Activated CD4-positive, alpha-beta T cell treated with anti-CD3 and anti-CD28 coated beads for 24 hours (primary cell): ENCODE measurements around the gene ADNP2.

Experiments
- DNase-seq, 2 donors: peaks; one replicate each; pipeline ENCODE4 v3.0.0-alpha.2; 2020; ENCODE audit warnings: low read depth in 2 of 2

Gene ADNP2

DNA sequence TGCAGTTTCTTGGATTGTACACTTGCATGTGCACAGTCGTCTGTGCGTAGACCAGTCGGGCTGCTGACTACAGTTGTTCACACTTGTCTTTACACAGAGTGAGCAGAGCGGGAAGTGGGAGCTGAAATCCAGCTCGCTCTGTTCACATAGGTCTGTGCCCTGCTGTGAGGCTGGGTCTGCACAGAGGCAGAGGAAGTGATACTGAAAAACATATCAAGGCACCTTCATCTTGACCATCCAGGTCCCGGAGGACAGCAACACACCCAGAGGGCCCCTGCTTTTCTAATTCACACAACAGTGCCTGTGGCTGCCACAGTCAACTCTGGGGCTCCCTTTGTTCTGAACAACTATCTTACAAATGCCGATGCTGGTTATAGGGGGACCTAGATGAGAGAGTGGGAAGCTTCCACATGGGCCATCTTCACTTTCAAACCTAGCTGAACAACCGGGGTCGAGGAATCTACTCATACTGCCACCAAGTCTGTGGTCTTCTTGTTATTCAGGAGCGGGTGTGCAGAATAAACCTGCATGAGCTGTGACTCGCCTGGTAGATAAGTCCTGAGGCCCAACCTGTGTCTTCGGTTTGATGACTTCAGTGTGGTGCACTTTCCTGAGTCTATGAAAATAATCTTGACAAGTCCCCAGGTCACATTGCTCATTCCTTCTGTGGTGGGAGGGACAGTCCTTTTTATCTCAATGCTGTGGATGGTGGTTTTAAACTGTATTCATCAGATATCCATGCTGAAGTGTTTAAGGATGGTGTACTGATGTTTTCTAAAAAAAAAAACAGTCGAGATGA lies 3.5 kb upstream of the ADNP2 start:
- no peak for DNase-seq

DNA sequence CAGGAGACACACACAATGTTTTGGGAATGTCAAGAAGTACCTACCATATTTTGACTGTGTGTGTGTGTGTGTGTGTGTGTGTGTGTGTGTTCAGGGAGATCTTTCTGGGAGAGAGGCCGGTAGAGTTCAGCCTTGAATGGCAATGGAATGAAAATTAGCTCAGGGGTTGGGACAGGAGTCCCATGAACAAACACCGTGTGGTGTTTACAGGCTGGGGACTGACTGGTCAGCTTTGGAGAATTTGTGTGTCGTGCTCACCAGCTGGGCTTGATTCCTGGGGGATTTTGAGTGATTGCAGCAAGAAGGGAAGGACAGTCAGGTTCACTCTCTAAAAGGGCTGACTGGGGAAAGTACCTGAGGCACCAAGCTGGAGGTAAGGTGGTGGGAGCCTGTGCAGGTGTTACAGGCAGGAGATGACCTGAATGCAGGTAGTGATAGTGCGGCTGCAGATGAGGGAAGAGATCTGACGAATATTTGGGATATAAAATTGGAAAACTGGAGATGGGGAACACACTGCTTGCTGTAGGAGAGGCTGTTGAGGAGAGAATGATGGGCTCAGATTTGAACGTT lies 2.5 kb upstream of the ADNP2 start:
- no peak for DNase-seq

GRCh38 chr18:80107426-80107825 lies 1.6 kb upstream of the ADNP2 start:
- DNase-seq = no peak

DNA sequence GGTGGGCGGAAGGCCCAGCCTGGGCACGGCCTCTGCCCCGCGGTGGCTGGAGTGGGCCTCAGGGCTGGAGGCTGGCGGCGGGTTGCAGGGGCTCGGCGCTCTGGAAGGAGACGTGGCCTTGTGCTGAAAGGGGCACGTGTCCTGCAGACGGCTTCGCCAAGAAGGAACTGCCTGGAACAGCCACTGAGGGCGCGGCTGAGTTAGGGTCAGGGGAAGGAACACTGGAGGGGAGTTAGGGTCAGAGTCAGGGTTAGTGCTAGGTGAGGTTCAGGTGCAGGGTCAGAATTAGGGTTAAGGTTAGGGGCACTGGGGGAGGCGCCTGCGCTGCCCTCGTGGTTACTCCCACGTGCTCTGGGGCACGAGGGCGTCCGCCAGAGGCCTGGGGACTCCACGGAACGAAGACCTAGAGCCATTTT lies 933 bp upstream of the ADNP2 start:
- DNase-seq = no peak

DNA sequence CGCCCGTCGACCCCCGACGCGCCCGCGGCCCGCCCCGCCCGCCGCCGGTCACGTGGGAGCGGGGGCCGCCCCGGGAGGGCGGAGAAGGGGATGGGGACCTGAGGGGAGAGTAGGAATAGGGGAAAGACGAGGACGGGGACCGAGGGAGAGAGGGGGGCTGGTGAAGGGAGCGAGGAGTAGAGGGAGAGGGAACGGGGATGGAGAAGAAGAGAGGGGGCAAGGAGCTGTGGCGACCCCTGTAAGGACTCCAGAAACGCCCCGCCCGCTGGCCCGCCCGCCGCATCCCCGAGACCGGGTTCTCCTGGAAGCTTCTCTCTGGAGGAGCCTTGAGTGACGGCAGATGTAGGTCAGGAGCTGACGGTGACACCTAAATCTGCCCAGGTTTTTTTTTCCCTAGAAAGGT lies 615 bp downstream of the ADNP2 start:
- no peak for DNase-seq

- DNase-seq = no peak
These were observed 3.7 kb downstream of the ADNP2 start for GRCh38 chr18:80112624-80113248.

GRCh38 chr18:80115035-80115434 lies 6.0 kb downstream of the ADNP2 start:
- no peak for DNase-seq

DNA sequence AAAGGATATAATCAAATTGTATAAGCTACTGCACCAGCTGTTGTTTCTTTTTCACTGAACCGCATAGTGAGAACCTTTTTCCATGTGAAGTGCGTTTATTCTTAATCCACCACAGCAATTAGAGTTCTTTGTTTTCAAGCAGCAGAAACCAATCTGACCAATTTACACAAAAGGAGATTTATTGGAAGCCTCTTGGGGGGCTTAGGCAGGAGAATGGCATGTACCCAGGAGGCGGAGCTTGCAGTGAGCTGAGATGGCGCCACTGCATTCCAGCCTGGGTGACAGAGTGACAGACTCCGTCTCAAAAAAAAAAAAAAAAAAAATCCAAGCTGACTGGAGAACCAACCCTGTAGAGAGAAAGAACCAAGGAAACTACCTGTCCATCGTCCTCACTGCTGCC lies 10.0 kb downstream of the ADNP2 start:
- no peak for DNase-seq

GRCh38 chr18:80120932-80121331 lies 11.9 kb downstream of the ADNP2 start:
- no peak for DNase-seq

GRCh38 chr18:80124131-80124530 lies 15.1 kb downstream of the ADNP2 start:
- no peak for DNase-seq

DNA sequence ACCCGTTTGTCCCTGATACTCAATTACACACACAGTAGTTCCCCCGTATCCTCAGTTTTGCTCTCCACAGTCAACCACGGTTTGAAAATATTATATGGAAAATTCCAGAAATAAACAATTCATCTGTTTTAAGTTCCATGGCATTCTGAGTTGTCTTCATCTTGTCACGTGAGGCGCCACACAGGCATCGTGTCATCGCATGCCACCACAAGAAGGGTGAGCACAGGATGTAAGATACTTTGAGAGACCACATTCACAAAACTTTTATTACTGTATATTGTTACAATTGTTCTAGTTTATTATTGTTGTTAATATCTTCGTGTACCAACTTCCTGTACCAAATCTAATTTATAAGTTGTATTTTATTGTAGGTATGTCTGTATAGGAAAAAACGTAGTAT lies 17.7 kb downstream of the ADNP2 start:
- no peak for DNase-seq

DNA sequence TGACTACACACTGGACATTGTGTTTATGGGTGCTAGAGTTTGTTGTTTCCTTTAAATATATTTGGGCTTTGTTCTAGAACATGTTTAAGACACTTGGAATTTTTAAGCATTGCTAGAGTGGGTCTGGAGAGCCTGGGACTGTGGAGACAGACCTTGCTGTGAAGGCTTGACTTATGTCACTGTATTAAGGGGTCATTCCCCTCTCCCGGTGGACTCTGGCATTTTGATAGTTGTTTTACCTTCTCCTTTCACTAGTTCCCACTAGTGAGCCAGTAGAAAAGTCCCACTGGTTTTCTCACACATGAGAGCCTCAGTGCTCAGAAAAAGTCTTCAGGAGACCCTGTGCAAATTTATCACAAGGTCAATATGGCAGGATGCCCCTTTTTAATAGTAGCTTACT lies 18.6 kb downstream of the ADNP2 start:
- DNase-seq = no peak

DNA sequence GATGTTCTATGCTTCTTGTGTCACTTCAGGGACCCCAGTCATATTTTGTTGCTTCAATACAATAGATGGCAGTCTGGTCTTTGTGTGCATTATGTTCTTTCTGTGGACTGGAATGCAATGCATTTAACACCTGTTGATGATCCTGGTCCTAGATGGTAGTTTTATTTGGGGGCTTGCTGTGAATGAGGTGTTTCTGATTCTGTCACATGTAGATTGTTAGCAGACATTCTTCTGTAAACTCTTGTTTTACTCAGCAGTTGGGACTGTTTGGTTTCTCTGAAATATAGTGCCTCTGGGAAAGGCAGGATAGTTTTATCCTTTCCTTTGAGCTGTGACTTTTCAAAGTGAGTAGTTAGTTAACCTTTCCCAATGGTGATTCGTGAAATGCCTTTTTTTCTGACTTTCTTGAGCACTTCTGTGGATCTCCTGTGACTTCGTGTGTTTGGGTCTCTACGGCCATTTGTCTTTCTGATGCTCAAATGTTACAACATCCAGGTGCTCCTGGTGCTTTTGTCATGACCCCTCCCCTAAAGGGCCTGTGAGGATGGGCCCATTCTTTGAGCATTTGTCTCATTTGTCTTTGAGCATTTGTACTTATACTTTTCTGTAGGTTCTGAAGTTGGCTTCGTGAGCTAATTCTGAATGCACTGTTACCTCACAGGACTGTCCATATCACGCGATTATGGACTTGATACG lies 20.8 kb downstream of the ADNP2 start:
- no peak for DNase-seq

DNA sequence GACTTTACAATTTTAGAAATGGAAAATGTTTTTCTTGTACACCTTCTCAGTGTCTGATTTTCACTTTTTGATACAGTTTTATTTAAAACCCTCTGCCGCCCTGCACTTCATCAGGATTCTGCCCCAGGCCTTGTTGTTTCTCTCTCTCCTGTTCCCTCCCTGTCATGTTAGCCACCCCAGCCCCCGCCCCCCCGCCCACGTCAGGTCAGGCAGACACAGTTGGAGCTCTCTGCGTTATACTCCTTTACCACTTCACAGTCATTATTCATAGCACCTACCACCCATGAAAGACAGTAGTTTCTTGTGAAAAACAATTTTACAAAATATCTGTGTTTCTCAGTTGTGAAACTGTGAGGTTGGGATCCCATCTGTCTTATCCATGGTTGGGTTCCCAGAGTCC lies 21.5 kb downstream of the ADNP2 start:
- no peak for DNase-seq

DNA sequence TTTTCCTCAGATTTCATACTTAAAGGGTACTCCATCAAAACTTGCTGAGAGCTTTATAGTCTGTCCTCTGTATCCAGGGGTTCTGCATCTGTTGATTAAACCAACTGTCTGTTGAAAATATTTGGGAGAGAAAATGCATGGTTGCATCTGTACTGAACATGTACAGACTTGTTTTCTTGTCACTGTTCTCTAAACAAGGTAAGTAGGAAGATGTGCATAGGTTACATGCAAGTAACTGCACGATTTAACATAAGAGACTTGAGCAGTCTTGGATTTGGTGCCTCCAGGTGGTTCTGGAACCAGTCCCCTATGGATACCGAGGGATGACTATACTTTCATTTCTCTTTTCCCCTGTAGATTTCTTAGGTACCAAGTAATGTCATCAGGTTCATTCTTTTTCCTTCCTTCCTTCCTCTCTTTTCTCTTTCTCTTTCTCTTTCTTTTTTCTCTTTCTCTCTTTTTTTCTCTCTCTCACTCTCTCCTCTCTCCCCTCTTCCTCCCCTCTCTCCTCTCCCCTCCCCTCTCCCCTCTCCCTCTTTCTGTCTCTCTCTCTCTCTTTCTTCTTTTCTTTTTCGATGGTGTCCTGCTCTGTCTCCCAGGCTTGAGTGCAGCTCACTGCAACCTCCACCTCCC lies 23.2 kb downstream of the ADNP2 start:
- no peak for DNase-seq

GRCh38 chr18:80133124-80133523 lies 24.1 kb downstream of the ADNP2 start:
- no peak for DNase-seq

DNA sequence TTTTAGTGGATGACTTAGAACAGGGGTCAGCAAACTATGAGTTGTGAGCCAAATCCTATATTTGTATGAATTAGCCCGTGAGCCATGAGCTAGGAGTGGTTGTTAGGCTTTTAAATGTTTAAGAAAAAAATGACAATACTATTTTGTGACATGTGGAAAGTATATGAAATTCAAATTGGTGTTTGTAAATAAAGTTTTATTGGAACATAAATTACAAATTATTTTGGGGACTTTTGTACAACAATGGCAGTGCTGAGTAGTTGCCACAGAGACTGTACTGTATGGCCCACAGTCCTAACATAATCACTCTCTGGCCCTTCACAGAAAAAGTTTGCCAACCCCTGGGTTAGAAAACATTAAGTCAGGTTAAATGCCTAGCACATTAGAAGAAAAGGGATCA lies 26.1 kb downstream of the ADNP2 start:
- DNase-seq = no peak

DNA sequence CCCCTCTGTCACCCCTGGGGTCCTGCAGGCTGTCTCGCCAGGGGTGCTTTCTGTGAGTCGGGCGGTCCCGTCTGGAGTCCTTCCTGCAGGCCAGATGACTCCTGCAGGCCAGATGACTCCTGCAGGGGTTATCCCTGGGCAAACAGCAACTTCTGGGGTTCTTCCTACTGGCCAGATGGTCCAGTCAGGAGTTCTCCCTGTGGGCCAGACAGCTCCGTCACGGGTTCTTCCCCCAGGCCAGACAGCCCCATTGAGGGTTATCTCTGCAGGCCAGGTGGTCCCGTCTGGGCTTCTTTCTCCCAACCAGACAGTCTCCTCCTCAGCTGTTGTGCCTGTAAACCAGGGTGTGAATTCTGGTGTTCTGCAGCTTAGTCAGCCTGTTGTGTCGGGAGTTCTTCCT lies 27.6 kb downstream of the ADNP2 start:
- no peak for DNase-seq

DNA sequence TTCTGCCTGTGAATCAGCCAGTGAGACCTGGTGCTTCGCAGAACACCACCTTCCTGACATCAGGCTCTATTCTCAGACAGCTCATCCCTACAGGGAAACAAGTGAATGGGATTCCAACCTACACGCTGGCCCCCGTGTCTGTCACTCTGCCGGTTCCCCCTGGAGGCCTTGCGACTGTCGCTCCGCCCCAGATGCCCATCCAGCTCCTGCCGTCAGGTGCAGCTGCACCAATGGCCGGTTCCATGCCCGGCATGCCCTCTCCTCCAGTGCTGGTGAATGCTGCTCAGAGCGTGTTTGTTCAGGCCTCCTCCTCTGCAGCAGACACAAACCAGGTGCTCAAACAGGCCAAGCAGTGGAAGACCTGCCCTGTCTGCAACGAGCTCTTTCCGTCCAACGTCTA lies 28.1 kb downstream of the ADNP2 start:
- no peak for DNase-seq

DNA sequence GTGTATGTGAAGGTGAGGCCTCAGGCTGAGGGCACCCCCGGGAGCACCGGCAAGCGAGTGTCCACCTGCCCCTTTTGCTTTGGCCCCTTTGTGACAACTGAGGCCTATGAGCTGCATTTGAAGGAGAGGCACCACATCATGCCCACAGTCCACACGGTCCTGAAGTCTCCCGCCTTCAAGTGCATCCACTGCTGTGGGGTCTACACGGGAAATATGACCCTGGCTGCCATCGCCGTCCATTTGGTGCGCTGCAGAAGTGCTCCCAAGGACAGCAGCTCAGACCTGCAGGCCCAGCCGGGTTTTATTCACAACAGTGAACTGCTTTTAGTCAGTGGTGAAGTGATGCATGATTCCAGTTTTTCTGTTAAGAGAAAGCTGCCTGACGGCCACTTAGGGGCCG lies 28.9 kb downstream of the ADNP2 start:
- DNase-seq = no peak

- no peak for DNase-seq
These were observed 31.5 kb downstream of the ADNP2 start for GRCh38 chr18:80140455-80140985.

- DNase-seq = no peak
These were observed 34.8 kb downstream of the ADNP2 start for GRCh38 chr18:80143881-80144280.
